HTR-8/SVneo (cell line): ENCODE measurements around the gene IPCEF1.
A peak's percentile ranks its signal among the peaks of the same experiment; 100 is the strongest.

Experiments used
- DNase-seq: peaks from one replicate; pipeline ENCODE4 v3.0.0; 2011; ENCODE audit warnings: low spot score, mixed read lengths; ENCODE audit not compliant: insufficient read length
- FAIRE-seq: peaks from 2 replicates; lab custom pipeline; 2011; peaks lifted over from hg19 to GRCh38; lab: Jason Lieb, UNC

The IPCEF1 gene, protein sequence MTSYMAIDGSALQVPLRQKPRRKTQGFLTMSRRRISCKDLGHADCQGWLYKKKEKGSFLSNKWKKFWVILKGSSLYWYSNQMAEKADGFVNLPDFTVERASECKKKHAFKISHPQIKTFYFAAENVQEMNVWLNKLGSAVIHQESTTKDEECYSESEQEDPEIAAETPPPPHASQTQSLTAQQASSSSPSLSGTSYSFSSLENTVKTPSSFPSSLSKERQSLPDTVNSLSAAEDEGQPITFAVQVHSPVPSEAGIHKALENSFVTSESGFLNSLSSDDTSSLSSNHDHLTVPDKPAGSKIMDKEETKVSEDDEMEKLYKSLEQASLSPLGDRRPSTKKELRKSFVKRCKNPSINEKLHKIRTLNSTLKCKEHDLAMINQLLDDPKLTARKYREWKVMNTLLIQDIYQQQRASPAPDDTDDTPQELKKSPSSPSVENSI

DNA sequence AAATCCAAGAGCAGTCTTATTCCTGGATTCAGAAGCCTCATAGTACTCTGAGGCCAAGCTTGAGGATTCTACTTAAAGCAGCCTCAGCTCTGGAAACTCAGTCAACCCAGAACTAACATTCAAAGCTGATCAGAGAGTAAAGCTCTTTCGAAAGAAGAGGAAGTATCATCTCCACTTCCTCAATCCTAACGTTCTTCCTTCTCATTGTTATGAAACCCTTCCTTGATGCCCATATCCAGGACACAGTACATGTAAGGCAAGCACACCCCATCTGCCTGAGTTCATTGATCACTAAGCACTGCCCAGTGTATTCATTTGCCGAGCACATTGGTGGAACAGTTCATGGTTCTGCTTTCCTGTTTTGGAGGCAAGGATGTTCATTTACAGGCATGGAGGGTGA is at the start of gene IPCEF1:
Gene IPCEF1, minus strand, starts transcription at position 114 of the 400 bp plus-strand sequence. CDS start 90,856 bp downstream, outside the sequence.
- DNase-seq (no peak), FAIRE-seq (no peak)

GRCh38 chr6:154406301-154406700 is 49.7 kb upstream of the IPCEF1 start:
- FAIRE-seq (no peak), DNase-seq (no peak)

DNA sequence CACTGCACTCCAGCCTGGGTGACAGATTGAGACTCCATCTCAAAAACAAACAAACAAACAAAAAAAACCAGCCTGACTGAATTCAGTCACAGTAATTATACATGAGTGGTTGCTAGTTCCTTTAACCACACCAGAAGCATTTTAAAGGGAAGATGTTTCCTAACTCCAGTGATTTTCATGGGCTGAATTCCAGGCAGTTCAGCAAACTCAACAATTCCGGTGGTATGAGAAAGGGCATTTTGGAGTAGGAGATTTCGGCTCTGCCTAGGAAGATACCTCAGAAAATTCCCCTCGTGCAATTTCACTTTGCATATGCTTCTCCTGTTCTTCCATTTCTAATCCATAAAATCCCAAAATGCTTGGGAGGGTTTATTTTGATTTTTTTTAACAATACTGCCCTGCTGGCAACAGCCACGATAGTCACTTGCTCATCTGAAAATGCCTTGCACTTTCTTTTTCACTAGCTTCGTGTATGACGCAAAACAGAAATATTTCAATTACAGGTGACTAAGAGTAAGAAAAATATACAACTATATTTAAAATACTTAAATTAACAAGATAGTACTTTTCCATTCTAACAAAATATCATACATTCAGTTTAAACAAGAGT is 48.3 kb upstream of the IPCEF1 start:
- no peak for DNase-seq

DNA sequence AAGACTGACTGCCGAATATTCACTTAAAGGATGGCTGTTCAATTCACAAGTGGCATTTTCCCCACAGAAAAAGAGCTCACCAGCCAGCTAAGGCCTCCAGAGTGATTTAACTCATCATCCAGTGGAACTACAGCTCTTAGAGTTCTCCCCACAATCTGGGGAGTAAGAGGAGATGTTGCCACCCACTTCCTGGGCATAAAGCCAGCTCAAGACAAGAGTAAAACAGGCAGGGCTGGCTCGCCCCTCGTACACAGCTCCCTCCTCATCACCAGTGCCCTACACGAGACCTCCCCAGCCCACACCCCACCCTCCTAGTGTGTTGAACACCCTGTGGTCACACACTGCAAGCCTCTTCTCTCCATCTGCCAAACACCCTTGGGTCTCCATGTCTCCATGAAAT is 47.2 kb upstream of the IPCEF1 start:
- FAIRE-seq = peak; percentile 9
- peak; percentile 59 for DNase-seq

More for the DNA sequence above, 48.3 kb upstream of the IPCEF1 start:
- no peak for FAIRE-seq

DNA sequence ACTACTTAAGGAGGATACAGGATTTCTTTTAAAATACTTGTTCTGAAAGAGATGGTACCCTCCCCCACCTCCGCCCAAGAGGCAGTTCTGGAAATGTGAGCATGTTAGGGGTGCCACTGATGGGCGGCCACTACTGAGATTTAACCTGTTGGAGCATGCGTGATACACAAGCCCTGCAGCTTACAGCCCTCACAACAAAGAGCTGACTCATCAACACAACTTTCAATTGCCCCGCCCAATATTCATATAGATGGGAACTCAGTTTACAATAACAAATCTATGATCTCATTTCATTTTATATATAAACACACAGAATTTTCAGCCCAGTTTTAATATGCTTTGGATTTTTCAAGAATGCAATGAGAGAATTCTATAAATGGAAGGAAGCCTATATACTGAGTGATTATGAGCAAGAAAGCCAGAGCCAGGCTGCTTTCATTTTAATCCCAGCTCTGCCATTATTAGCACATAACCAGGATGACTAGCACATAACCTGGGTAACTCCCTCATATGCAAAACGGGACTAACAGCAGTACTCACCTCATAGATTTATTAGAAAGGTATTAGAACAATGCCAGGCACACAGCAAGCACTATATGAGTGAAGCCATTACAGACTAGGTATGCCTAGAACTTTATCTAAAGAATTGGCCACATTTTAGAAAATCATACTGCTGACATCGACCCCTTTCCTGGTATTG is 45.6 kb upstream of the IPCEF1 start:
- DNase-seq (no peak), FAIRE-seq (no peak)

GRCh38 chr6:154399097-154399496 is 42.5 kb upstream of the IPCEF1 start:
- no peak for DNase-seq
- no peak for FAIRE-seq

GRCh38 chr6:154397491-154398195 is 41.0 kb upstream of the IPCEF1 start:
- DNase-seq (no peak), FAIRE-seq (no peak)

DNA sequence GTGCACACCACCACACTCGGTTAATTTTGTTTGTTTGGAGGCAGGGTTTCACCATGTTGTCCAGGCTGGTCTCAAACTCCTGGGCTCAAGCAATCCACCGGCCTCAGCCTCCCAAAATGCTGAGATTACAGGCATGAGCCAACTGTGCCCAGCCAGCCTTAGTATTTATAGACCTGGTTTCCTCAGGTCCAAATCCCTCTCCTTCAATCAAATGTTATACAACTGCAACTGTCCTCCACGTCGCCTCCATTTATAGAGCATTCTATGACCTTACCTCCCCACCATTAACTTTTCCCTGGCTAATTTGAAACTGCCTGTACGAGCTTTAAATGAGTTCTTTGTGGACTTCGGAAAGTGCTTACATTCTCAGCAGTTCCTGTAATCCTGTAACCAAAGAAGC is 39.3 kb upstream of the IPCEF1 start:
- DNase-seq = no peak
- no peak for FAIRE-seq

GRCh38 chr6:154395316-154395715 is 38.7 kb upstream of the IPCEF1 start:
- DNase-seq (no peak), FAIRE-seq (no peak)

DNA sequence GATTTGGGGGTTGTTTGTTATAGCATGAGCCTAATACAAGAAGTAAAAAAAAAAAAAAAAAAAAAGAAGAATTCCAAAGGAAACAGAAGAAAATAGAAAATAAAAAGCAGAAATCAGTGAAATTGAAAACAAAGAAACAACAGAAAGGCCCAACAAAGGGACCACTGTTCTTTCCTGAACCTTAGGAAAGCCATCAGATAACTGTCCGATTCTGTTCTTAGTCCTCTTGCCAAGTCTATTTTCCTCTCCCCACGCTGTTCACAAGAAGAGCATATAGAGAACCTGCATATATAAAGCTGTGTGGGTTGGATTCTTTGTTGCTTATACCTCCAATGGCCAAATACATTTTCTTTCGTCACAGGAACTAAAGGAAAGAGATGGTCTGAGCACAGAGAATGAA is 38.0 kb upstream of the IPCEF1 start:
- DNase-seq = no peak
- FAIRE-seq = no peak

GRCh38 chr6:154390034-154390433 is 33.4 kb upstream of the IPCEF1 start:
- FAIRE-seq = no peak
- no peak for DNase-seq

DNA sequence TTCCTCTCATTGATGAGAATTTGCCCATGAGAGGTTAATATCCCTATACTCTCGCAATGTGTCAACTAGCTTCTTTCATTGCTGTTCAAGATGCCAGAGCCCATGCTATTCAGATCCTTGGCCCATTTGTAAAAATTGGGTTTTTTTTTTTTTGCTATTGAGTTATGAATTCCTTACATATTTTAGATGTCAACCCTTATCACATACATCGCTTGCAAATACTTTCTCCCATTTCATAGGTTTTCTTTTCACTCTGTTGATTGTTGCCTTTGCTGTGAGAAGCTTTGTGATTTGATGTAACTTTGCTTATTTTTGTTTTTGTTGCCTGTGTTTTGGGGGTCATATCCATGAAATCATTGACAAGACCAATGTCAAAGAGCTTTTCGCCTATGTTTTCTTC is 32.2 kb upstream of the IPCEF1 start:
- DNase-seq (no peak), FAIRE-seq (no peak)

GRCh38 chr6:154386848-154387717 is 30.5 kb upstream of the IPCEF1 start:
- peak; percentile 54 for DNase-seq
- FAIRE-seq = peak; percentile 60

DNA sequence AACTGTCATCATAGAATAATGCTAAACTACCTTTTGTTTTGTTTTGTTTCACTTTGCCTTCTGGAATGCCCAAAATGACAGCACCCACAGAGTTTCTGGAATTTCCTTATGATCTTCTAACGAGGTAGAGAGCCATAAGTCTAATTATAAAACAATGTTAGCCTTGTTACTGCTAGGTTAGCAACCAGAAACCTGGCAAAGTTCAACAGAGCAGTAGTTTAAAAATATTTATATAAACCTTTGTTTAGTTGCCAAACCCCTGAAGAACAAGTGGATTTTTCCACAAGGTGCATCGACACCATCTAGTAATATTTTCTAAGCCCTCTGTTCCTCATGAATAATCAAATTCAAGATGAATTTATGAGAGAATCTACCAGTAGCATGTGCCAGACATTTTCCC is 27.6 kb upstream of the IPCEF1 start:
- DNase-seq (no peak), FAIRE-seq (no peak)

DNA sequence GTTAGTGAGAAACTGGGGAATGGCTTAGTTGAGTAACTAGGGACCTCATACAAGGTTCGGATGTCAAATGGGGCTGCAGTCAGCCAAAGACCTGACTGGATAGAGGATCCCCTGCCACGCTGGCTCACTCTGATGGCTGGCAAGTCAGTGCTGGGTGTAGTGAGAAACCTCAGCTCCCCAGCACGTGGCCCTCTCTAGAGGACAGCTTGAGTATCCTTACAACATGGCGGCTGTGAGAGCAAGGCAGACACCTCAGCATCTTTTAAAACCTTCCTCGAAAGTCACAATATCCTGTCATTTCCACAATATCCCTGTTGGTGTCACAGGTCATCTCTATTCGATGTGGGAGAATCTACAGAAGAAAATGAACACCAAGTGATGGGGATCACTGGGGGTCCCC is 26.7 kb upstream of the IPCEF1 start:
- FAIRE-seq = no peak
- DNase-seq = no peak

DNA sequence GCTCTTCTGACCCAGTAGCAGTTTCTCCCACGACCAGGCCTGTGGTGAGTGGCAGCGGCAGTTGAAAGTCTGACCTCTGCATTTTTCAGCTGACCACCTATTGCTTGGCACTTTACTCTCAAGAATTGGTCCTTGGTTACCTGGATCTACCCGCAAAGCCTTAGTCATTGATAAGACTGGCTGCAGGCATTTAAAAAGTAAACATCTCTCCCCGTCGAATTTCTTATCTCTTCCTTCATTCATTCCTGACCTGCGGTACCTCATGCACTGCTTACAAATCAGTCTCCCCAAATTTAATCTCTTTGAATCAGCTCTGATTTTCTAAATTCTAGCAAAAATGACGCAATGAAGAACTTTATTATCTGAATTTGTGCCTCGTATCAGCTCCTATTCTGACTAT is 26.1 kb upstream of the IPCEF1 start:
- FAIRE-seq (no peak), DNase-seq (no peak)

DNA sequence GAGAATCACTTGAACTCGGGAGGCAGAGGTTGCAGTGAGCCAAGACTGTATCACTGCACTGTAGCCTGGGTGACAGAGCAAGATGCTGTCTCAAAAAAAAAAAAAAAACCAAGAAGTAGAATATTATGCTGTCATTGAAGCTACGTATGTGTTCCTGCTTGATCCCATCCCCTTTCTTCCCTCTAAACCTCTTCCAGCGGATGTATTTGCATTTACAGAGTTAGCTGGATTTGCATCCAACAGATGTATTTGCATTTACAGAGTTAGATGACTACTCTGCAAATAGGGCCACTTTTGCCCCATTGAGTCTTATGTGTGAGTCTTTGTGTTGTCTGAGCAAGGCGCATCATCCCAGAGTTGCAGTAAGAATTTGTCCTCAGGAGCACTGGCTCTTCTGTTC is 24.9 kb upstream of the IPCEF1 start:
- no peak for DNase-seq
- FAIRE-seq = no peak

- FAIRE-seq (no peak), DNase-seq (no peak)
Observed at GRCh38 chr6:154380741-154381140, 24.1 kb upstream of the IPCEF1 start.

DNA sequence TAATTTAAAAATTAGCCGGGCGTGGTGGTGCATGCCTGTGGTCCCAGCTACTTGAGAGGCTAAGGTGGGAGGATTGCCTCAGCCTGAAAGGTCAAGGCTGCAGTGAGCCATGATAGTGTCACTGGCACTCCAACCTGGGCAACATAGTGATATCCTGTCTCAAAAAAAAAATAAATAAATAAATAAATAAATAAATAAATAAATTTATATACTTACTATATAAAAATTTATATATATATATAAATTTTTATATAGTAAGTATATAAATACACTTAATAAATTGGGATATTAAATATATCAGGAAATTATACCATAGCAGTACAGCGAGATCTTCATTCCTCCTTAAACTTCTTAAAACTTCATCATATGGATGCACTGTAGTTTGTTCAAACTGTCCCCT is 23.0 kb upstream of the IPCEF1 start:
- no peak for FAIRE-seq

DNA sequence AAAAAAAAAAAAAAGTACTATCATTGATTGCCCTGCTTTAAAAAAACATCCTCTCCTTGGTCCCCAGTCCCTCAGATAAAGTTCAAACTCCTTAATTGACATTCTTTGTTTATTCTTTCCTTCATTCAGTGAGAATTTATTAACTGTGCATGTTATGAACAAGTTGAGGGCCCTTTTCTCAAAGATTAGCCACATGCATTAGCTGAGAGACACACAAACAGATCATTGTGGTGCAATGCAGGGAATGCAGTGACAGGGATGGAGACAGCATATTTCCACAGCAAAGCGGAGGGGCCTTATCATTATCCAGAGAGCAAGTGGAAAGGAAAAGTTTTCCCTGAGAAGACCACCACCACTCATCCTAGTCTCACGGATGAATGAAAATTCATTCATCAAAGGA is 21.9 kb upstream of the IPCEF1 start:
- DNase-seq (no peak), FAIRE-seq (no peak)

More for the DNA sequence above, 23.0 kb upstream of the IPCEF1 start:
- no peak for DNase-seq
